Thoracic aorta (tissue), 2 donors: ENCODE data around the gene ZMYND10. TPM values are rescaled to one million over a fixed set of nuclear protein-coding genes. Genes with fewer than 3 reads are reported as not detected.

Source experiments
- ATAC-seq: fragments of 150-250 bp; one replicate; pipeline ENCODE4 v1.8.0; 2017; ENCODE audit warnings: low read depth; ENCODE audit not compliant: insufficient number of reproducible peaks, low FRiP score
- DNase-seq: peaks from one replicate; pipeline ENCODE4 v3.0.0-alpha.2; 2020; ENCODE audit warnings: low spot score
- H3K27ac ChIP-seq, 2 donors: fragments of 200-600 bp; sonication (generic); 1 replicate in 1 of 2; 2 replicates in 1 of 2; pipeline ENCODE4 v1.5.1; 2016; ENCODE audit warnings: mild to moderate bottlenecking in 2 of 2, moderate library complexity in 2 of 2
- H3K27me3 ChIP-seq: fragments of 200-600 bp; sonication (generic); replicated peaks from 2 replicates; pipeline ENCODE4 v1.6.0; 2016; ENCODE audit warnings: mild to moderate bottlenecking; ENCODE audit not compliant: insufficient read depth
- H3K36me3 ChIP-seq: fragments of 200-600 bp; sonication (generic); one replicate; pipeline ENCODE4 v1.5.1; 2016
- H3K4me1 ChIP-seq, 2 donors: fragments of 200-600 bp; sonication (generic); 1 replicate in 1 of 2; 2 replicates in 1 of 2; pipeline versions ENCODE4 v1.5.1 to v1.6.0; 2016; ENCODE audit warnings: low read depth in 2 of 2, mild to moderate bottlenecking in 1 of 2; ENCODE audit not compliant: control insufficient read depth in 1 of 2
- H3K4me3 ChIP-seq: fragments of 200-600 bp; sonication (generic); 2 replicates; pipeline ENCODE4 v1.5.1; 2016; ENCODE audit warnings: mild to moderate bottlenecking
- H3K9me3 ChIP-seq: fragments of 200-600 bp; sonication (generic); 2 replicates; pipeline ENCODE4 v1.5.1; 2016
- CTCF ChIP-seq: fragments of 200-600 bp; sonication (generic); IDR thresholded peaks from one replicate; pipeline ENCODE4 v1.5.1; 2019; ENCODE audit warnings: antibody characterized with exemption
- total RNA-seq, 2 donors: library from RNA; depleted of rRNA; stranded (reverse); fragments of >200 nt; gene quantifications; one replicate each; pipeline versions ENCODE4 v1.1.0 to v1.2.3, GENCODE V29; 2016

Gene ZMYND10
- total RNA-seq, 2 donors from 2014 or later, result not detected

DNA sequence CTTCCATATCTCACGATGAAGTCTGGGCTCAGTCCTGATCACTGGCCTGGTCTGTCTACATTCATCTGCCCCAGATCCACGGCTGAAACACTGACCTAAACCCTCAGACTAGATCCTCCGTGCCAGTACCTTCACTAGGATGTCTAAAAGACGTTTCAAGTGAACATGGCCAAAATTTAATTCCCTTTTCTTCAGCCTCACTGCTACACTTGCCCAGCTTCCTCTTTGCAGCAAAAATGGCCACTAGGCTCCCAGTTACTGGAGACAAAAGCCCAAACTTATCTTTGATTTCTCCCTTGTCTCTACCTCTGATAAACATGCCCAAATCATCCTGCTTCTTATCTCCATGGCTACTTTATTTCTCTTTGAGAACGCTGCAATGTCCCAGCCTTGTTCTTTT lies 6.6 kb downstream of the ZMYND10 start:
- DNase-seq (no peak), ATAC-seq (no peak)
- Histone ChIP-seq H3K9me3 (no peaks in the 10 kb centered on the region), H3K27ac (peak overlapping the region; percentile 90 to 93), H3K36me3 (no peaks in the 10 kb centered on the region), H3K27me3 (no peaks in the 10 kb centered on the region), H3K4me3 (peak overlapping the region; percentile 74), H3K4me1 (peaks cover 41 to 67% of the 10 kb centered on the region in 2 donors)
- TF ChIP-seq CTCF, result no peak

DNA sequence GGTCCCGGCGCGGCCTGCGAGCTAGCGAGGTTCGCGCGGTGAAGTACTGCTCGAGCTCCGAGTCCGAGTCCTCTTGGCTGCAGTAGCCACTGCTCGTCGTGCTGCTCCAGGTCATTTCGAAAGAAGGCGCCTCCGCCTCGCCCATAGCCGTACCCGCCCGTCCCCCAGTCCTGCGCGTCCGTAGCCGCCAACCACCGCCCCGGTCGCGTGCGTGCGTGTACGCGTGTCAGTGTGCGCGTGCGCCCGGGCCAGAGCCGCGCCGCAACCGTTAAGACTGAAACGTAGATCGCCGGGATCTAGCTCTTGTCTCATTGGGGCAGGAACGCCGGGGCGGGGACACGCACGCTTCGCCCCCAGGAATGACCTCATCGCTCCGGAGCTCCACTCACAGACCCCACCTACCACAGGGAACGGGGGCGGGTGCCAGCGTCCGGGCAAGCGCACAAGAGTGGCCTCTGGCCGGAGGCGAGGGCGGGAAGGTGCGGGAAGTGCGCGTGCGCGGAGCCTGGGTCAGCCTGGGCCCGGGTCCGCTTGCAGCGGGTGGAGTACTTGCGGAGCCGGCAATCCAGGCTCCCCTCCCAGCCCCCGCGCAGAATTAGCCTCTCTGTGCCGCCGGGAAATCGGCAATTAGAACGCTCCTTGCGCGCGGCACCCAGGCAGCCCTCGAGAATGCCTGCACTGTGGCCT lies 8.2 kb downstream of the ZMYND10 start:
- Histone ChIP-seq H3K27ac (peak overlapping the region; percentile 90 to 93), H3K27me3 (no peaks in the 10 kb centered on the region), H3K4me1 (peaks cover 47 to 78% of the 10 kb centered on the region in 2 donors), H3K4me3 (peak overlapping the region; percentile 74), H3K9me3 (no peaks in the 10 kb centered on the region), H3K36me3 (no peaks in the 10 kb centered on the region)
- ATAC-seq (peak; percentile 87), DNase-seq (peak; percentile 98)
- TF ChIP-seq CTCF, result no peak

GRCh38 chr3:50336452-50337174 lies 8.9 kb downstream of the ZMYND10 start:
- Histone ChIP-seq H3K36me3 (peaks cover 7% of the 10 kb centered on the region), H3K27ac (peak overlapping the region; percentile 90 to 93), H3K4me1 (peaks cover 47 to 76% of the 10 kb centered on the region in 2 donors), H3K27me3 (no peaks in the 10 kb centered on the region), H3K9me3 (no peaks in the 10 kb centered on the region), H3K4me3 (peak overlapping the region; percentile 74)
- TF ChIP-seq CTCF, result no peak
- peak; percentile 3 for ATAC-seq
- no peak for DNase-seq

- H3K4me1 ChIP-seq, result peaks cover 39 to 55% of the 10 kb centered on the region in 2 donors
- peak overlapping the region; percentile 27 for H3K4me3 ChIP-seq
- no peak for DNase-seq
- TF ChIP-seq CTCF, result no peak
- no peak for ATAC-seq
- no peaks in the 10 kb centered on the region for H3K27me3 ChIP-seq
- peaks cover 28% of the 10 kb centered on the region for H3K36me3 ChIP-seq
- peak overlapping the region; percentile 90 to 93 for H3K27ac ChIP-seq
- no peaks in the 10 kb centered on the region for H3K9me3 ChIP-seq
Measured at GRCh38 chr3:50334339-50335075, 11.0 kb downstream of the ZMYND10 start.

- H3K27ac ChIP-seq, result peak overlapping the region; percentile 90 to 93
- H3K4me1 ChIP-seq, result peaks cover 35 to 48% of the 10 kb centered on the region in 2 donors
- H3K4me3 ChIP-seq, result peak overlapping the region; percentile 27
- TF ChIP-seq CTCF, result no peak
- H3K36me3 ChIP-seq, result peaks cover 29% of the 10 kb centered on the region
- no peaks in the 10 kb centered on the region for H3K27me3 ChIP-seq
- H3K9me3 ChIP-seq, result no peaks in the 10 kb centered on the region
- ATAC-seq (peak; percentile 32), DNase-seq (no peak)
Measured at GRCh38 chr3:50333744-50334328, 11.7 kb downstream of the ZMYND10 start.
